Fibroblast of lung (primary cell): Measurements from ENCODE around the gene SDK2. TPM values are rescaled to one million over a fixed set of nuclear protein-coding genes. Genes with fewer than 3 reads are reported as not detected.

Experiments
- DNase-seq, 2 donors: peaks; one replicate each; pipeline versions ENCODE4 v3.0.0 to v3.0.0-alpha.2; 2010; ENCODE audit warnings: low read depth in 2 of 2
- H2AFZ ChIP-seq: 2 replicates; pipeline ENCODE4 v1.5.1; 2012; ENCODE audit warnings: low read length, control low read depth, inconsistent platforms
- H3K27ac ChIP-seq: 2 replicates; pipeline ENCODE4 v1.5.1; 2011; ENCODE audit warnings: low read length, control low read depth; ENCODE audit not compliant: insufficient read depth
- H3K27me3 ChIP-seq: 2 replicates; pipeline ENCODE4 v1.5.1; 2011; ENCODE audit warnings: mild to moderate bottlenecking, low read length; ENCODE audit not compliant: control insufficient read depth, insufficient read depth
- H3K36me3 ChIP-seq: 2 replicates; pipeline ENCODE4 v1.5.1; 2011; ENCODE audit warnings: low read length; ENCODE audit not compliant: control insufficient read depth, insufficient read depth
- H3K4me1 ChIP-seq: 2 replicates; pipeline ENCODE4 v1.5.1; 2011; ENCODE audit warnings: low read length; ENCODE audit not compliant: control insufficient read depth, insufficient read depth; ENCODE audit errors: extremely low read depth
- H3K4me2 ChIP-seq: 2 replicates; pipeline ENCODE4 v1.5.1; 2011; ENCODE audit warnings: low read length, control low read depth; ENCODE audit not compliant: insufficient read depth; ENCODE audit errors: extremely low read depth
- H3K4me3 ChIP-seq, 4 experiments: fragments of 200-600 bp in 1 of 4; sonication (generic) in 1 of 4; replicated peaks in 1 of 4; 2 replicates each; pipeline ENCODE4 v1.5.1; 2011 to 2016; ENCODE audit warnings: low read length in 4 of 4, low read depth in 3 of 4, mild to moderate bottlenecking in 3 of 4, control low read depth in 2 of 4, inconsistent platforms in 1 of 4, mixed read lengths in 1 of 4; ENCODE audit not compliant: insufficient read depth in 1 of 4; ENCODE audit errors: control extremely low read depth in 1 of 4
- H3K79me2 ChIP-seq: 2 replicates; pipeline ENCODE4 v1.5.1; 2012; ENCODE audit warnings: mild to moderate bottlenecking, low read length, inconsistent platforms; ENCODE audit not compliant: control insufficient read depth, insufficient read depth
- H3K9ac ChIP-seq: 2 replicates; pipeline ENCODE4 v1.5.1; 2011; ENCODE audit warnings: mild to moderate bottlenecking, low read length, control low read depth; ENCODE audit not compliant: insufficient read depth
- H3K9me3 ChIP-seq: 2 replicates; pipeline ENCODE4 v1.5.1; 2012; ENCODE audit warnings: low read depth, low read length; ENCODE audit not compliant: control insufficient read depth, insufficient read depth
- H4K20me1 ChIP-seq: 2 replicates; pipeline ENCODE4 v1.5.1; 2011; ENCODE audit warnings: low read length; ENCODE audit not compliant: control insufficient read depth, insufficient read depth; ENCODE audit errors: extremely low read depth
- EZH2 ChIP-seq: IDR thresholded peaks from 2 replicates; pipeline ENCODE4 v1.5.1; 2012; ENCODE audit warnings: low read length, control low read depth, mild to moderate bottlenecking; ENCODE audit errors: missing control alignments
- polyA plus RNA-seq, 2 donors: library from polyadenylated mRNA; depleted of rRNA in 1 of 2; stranded (reverse) in 1 of 2; unstranded in 1 of 2; fragments of >200 nt; gene quantifications; 2 replicates each; pipeline ENCODE4 v1.2.1, GENCODE V29; 2011 to 2012; ENCODE audit warnings: missing spikeins in 1 of 2
- total RNA-seq: library from RNA; depleted of rRNA; stranded (reverse); fragments of >200 nt; gene quantifications from 2 replicates; pipeline ENCODE4 v1.2.1, GENCODE V29; 2014
- TF ChIP-seq, protein P1 (sequence below), 2 donors: IDR thresholded peaks in 1 of 2; conservative IDR thresholded peaks in 1 of 2; 1 replicate in 1 of 2; 2 replicates in 1 of 2; pipeline ENCODE4 v1.5.1; 2011 to 2012; ENCODE audit warnings: low read length in 2 of 2, control low read depth in 1 of 2, inconsistent platforms in 1 of 2, low read depth in 1 of 2, mild to moderate bottlenecking in 1 of 2

The SDK2 gene
- total and polyA plus RNA-seq, 2 donors (not counting 1 experiment from before 2014, with no cell fraction given) = under 0.01 to 0.01 TPM

DNA sequence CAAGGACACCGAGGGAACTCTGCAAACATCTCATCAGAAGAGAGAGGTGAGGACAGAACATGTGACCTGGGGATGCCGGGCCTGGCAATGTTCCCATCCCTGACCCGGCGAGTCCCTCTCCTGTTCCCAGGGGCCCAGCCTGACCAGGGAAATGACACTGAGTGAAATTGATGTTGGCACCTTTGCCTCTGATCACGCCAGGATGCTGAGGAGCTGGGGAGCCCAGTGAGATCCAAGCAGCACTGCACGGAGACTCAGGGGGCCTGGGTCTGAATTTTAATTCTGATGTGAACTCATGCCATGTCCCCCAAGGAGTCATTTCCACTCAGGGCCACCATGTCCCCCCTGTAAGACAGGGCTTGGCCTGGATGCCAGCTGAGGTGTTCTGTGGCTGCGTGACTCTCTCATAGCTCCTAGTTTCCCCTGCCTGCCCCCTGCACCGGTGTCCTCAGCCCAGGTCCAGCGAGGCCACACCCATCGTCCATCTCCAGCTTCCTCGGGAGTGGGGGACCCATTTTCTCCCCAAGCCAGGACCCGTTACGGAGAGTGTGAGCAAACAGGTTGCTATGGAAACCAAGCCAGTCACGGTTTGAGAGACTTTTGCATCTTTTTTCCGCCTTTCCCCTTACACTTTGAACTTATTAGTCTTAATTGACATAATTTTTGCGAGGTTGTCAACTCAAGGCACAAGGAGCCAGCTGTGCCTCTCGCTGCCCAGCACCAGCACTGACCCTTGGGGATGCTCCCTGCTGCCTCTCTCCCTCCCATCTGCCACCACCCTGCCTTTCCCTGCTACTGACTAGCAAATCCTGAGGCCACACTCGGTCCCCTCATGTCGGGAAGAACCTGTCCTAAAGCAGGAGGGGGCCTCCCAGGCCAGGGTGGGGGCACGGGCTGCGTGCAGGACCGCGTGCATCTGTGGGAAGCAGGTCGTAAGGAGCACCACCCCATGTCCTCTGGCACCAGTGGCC is 150.0 kb downstream of the SDK2 start:
- Histone ChIP-seq H3K9ac (no peak overlapping the region), H3K4me1 (no peaks in the 10 kb centered on the region), H3K27me3 (no peaks in the 10 kb centered on the region), H3K4me3 (no peak overlapping the region), H2AFZ (no peak overlapping the region), H4K20me1 (no peaks in the 10 kb centered on the region), H3K4me2 (no peak overlapping the region), H3K9me3 (no peaks in the 10 kb centered on the region), H3K79me2 (no peaks in the 10 kb centered on the region), H3K36me3 (no peaks in the 10 kb centered on the region), H3K27ac (no peak overlapping the region)
- DNase-seq = no peak
- TF ChIP-seq EZH2 = no peak
- TF ChIP-seq, protein P1, sequence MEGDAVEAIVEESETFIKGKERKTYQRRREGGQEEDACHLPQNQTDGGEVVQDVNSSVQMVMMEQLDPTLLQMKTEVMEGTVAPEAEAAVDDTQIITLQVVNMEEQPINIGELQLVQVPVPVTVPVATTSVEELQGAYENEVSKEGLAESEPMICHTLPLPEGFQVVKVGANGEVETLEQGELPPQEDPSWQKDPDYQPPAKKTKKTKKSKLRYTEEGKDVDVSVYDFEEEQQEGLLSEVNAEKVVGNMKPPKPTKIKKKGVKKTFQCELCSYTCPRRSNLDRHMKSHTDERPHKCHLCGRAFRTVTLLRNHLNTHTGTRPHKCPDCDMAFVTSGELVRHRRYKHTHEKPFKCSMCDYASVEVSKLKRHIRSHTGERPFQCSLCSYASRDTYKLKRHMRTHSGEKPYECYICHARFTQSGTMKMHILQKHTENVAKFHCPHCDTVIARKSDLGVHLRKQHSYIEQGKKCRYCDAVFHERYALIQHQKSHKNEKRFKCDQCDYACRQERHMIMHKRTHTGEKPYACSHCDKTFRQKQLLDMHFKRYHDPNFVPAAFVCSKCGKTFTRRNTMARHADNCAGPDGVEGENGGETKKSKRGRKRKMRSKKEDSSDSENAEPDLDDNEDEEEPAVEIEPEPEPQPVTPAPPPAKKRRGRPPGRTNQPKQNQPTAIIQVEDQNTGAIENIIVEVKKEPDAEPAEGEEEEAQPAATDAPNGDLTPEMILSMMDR (conservative IDR thresholded peaks at IDR 0.05 in 1 of 2, IDR thresholded peaks at IDR 0.05 in 1 of 2; ENCODE audit: low read depth in 1 of 2, low read length in 2 of 2) = no peak

DNA sequence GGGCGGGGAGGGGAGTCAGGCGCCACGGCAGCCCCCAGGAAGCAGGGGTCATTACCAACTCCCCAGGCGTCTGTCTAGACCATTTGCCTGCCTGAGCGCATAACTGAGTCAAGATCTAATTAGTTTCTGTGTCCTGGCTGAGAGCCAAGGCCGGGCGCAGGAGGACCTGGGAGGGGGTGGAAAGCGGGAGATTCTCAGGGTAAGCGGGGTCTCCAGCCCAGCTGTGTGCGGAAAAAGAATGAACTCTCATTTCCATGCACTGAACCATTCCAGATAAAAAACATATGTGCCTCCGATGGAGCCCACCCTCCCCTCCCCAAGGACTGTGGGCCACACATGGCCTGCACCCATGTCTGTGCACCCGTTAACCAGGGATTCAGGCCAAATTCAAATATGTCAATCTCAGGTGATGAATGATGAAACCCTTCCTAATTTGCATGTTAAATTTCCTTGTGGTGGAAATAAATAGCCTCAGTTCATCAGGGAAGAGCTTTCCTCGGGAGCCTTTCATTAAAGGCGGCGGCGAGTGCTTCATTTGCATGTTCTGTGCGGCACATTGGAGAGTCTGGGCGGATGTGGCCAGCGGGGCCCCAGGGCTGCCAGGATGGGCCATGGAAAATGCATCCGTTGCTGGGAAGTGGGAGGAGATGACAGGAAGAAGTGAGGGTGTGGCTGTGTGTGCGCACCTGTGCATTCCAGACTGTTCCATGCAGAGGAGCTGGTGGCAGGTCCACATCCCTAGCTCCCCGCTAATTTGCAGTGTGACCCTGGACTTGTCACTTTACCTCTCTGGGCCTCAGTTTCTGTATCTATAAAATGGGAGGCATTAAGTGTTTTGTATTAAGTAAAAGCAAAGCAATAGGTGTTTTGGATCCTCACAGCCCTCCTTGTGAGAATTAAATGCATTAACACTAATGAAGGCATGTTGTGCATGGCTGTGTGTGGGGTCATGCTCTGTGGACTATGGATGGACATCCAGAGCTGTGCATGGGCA is 151.1 kb downstream of the SDK2 start:
- Histone ChIP-seq H3K4me3 (no peak overlapping the region), H3K9me3 (no peaks in the 10 kb centered on the region), H3K9ac (no peak overlapping the region), H3K36me3 (no peaks in the 10 kb centered on the region), H3K4me2 (no peak overlapping the region), H3K27me3 (no peaks in the 10 kb centered on the region), H4K20me1 (no peaks in the 10 kb centered on the region), H3K27ac (no peak overlapping the region), H3K4me1 (no peaks in the 10 kb centered on the region), H3K79me2 (no peaks in the 10 kb centered on the region), H2AFZ (no peak overlapping the region)
- DNase-seq = peak in 1 of 2 donors; percentile 5
- TF ChIP-seq, protein P1 (conservative IDR thresholded peaks at IDR 0.05 in 1 of 2, IDR thresholded peaks at IDR 0.05 in 1 of 2; ENCODE audit: low read depth in 1 of 2, low read length in 2 of 2) = no peak
- TF ChIP-seq EZH2 = no peak
